ENCODE data around the gene SNX9.

DNA sequence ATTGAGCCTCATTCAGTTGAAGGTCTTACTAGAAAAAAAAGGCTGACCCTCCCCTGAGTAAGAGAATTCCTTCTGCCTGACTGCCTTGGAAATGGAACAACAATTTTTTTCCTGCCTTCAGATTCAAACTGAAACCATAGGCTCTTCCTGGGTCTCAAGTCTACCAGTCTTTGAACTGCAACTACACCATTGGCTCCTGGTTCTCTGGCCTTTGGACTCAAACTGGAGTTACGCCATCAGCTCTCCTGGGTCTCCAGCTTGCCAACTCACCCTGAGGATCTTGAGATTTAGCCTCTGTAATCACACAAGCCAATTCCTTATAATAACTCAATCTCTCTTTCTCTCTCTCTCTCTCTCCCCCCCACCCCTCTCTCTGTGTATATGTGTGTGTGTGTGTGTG is 36.0 kb upstream of the SNX9 start:
- TF ChIP-seq POLR2A (IDR thresholded peaks at IDR 0.05) (no peak), CTCF (IDR thresholded peaks at IDR 0.05) (no peak), EP300 (IDR thresholded peaks at IDR 0.05) (no peak)

Data from upper lobe of left lung (tissue), 4 donors.